ENCODE data around the gene CLPSL2. TPM values are rescaled to one million over a fixed set of nuclear protein-coding genes. Genes with fewer than 3 reads are reported as not detected.

The CLPSL2 gene
- total RNA-seq, 3 donors from 2014 or later: not detected

GRCh38 chr6:35810971-35811698 is 34.7 kb downstream of the CLPSL2 start:
- ATAC-seq (peak in 1 of 2 donors; percentile 35), DNase-seq (no peak)
- Mint-ChIP-seq H3K9me3 (no peaks in the 10 kb centered on the region), H3K36me3 (ENCODE audit: insufficient read depth) (peaks cover 4% of the 10 kb centered on the region), H3K27me3 (ENCODE audit: low read depth) (peaks cover 24% of the 10 kb centered on the region), H3K4me1 (ENCODE audit: low read depth) (no peaks in the 10 kb centered on the region), H3K4me3 (no peak overlapping the region)

- no peak for DNase-seq
- ATAC-seq: no peak
- Mint-ChIP-seq H3K4me3 (no peak overlapping the region), H3K9me3 (no peaks in the 10 kb centered on the region), H3K27me3 (ENCODE audit: low read depth) (peaks cover 19% of the 10 kb centered on the region), H3K4me1 (ENCODE audit: low read depth) (no peaks in the 10 kb centered on the region), H3K36me3 (ENCODE audit: insufficient read depth) (peaks cover 4% of the 10 kb centered on the region)
These were observed 35.2 kb downstream of the CLPSL2 start for GRCh38 chr6:35811699-35811995.

- DNase-seq (no peak), ATAC-seq (no peak)
- Mint-ChIP-seq H3K4me1 (ENCODE audit: low read depth) (no peaks in the 10 kb centered on the region), H3K9me3 (peaks cover 3% of the 10 kb centered on the region), H3K4me3 (no peak overlapping the region), H3K27me3 (ENCODE audit: low read depth) (peaks cover 9% of the 10 kb centered on the region), H3K36me3 (ENCODE audit: insufficient read depth) (peaks cover 4% of the 10 kb centered on the region)
These were observed 41.1 kb downstream of the CLPSL2 start for GRCh38 chr6:35817515-35817914.

GRCh38 chr6:35823601-35824000 is 47.2 kb downstream of the CLPSL2 start:
- Mint-ChIP-seq H3K4me1 (ENCODE audit: low read depth) (no peaks in the 10 kb centered on the region), H3K4me3 (no peak overlapping the region), H3K36me3 (ENCODE audit: insufficient read depth) (no peaks in the 10 kb centered on the region), H3K27me3 (ENCODE audit: low read depth) (peaks cover 6% of the 10 kb centered on the region), H3K9me3 (no peaks in the 10 kb centered on the region)
- DNase-seq (no peak), ATAC-seq (no peak)

- ATAC-seq (no peak), DNase-seq (no peak)
These were observed 48.3 kb downstream of the CLPSL2 start for GRCh38 chr6:35824552-35825192.

More at GRCh38 chr6:35824552-35825192, 48.3 kb downstream of the CLPSL2 start:
- Mint-ChIP-seq H3K27me3 (ENCODE audit: low read depth) (peaks cover 2% of the 10 kb centered on the region), H3K36me3 (ENCODE audit: insufficient read depth) (no peaks in the 10 kb centered on the region), H3K4me1 (ENCODE audit: low read depth) (no peaks in the 10 kb centered on the region), H3K4me3 (no peak overlapping the region), H3K9me3 (no peaks in the 10 kb centered on the region)

Other genes starting within 250 kb of the CLPSL2 start
- 10 to 100 TPM; 46.5 to 62.3 (median 59.9) TPM for gene FKBP5, start 87.7 kb upstream of the CLPSL2 start, total RNA-seq
- under 1 TPM in 2 of 3 donors, not detected in 1; 0.32 to 0.43 TPM for gene ARMC12, start 39.6 kb upstream of the CLPSL2 start, total RNA-seq
- gene CLPSL1, start 4.4 kb downstream of the CLPSL2 start, total RNA-seq: not detected
- 1 to 10 TPM; 2.1 to 3.5 (median 2.4) TPM for gene CLPS, start 20.7 kb downstream of the CLPSL2 start, total RNA-seq
- gene LHFPL5, start 28.8 kb downstream of the CLPSL2 start, total RNA-seq: not detected
- 10 to 100 TPM; 91.3 to 97.8 (median 92.2) TPM for gene SRPK1, start 144.5 kb downstream of the CLPSL2 start, total RNA-seq
- not detected for gene SLC26A8, start 248.0 kb downstream of the CLPSL2 start, total RNA-seq